Prostate gland (tissue), 2 donors: ENCODE results near the gene GRPR. TPM values are rescaled to one million over a fixed set of nuclear protein-coding genes. Genes with fewer than 3 reads are reported as not detected.

Source experiments
- DNase-seq: peaks from one replicate; pipeline ENCODE4 v3.0.0-alpha.2; 2019; ENCODE audit warnings: low spot score
- H3K27ac ChIP-seq, 2 donors: fragments of 200-600 bp; sonication (generic); 2 replicates each; pipeline ENCODE4 v1.5.1; 2017 to 2019
- H3K27me3 ChIP-seq: fragments of 200-600 bp; sonication (generic); replicated peaks from 2 replicates; pipeline ENCODE4 v1.5.1; 2019; ENCODE audit not compliant: insufficient read depth
- H3K36me3 ChIP-seq, 2 donors: fragments of 200-600 bp; sonication (generic); 1 replicate in 1 of 2; 2 replicates in 1 of 2; pipeline versions ENCODE4 v1.5.1 to v1.8.1; 2017 to 2019
- H3K4me1 ChIP-seq: fragments of 200-600 bp; sonication (generic); replicated peaks from 2 replicates; pipeline ENCODE4 v1.5.1; 2019
- H3K4me3 ChIP-seq, 2 donors: fragments of 200-600 bp; sonication (generic); 2 replicates each; pipeline ENCODE4 v1.5.1; 2017 to 2019
- H3K9me3 ChIP-seq: fragments of 200-600 bp; sonication (generic); 2 replicates; pipeline ENCODE4 v1.5.1; 2017
- CTCF ChIP-seq, 4 experiments: fragments of 200-600 bp in 2 of 4; fragments of 450-650 bp in 2 of 4; sonication (generic) in 2 of 4; IDR thresholded peaks; 1 replicate in 3 of 4; 2 replicates in 1 of 4; pipeline ENCODE4 v1.5.1; 2016 to 2019; ENCODE audit warnings: antibody characterized with exemption in 4 of 4, mild to moderate bottlenecking in 2 of 4, moderate library complexity in 2 of 4
- POLR2A ChIP-seq: fragments of 450-650 bp; IDR thresholded peaks from one replicate; pipeline ENCODE4 v1.6.1; 2016; ENCODE audit warnings: antibody characterized with exemption, mild to moderate bottlenecking
- POLR2AphosphoS5 ChIP-seq: sonication (generic); formaldehyde crosslinking; IDR thresholded peaks from one replicate; pipeline ENCODE4 v1.6.1; 2017; ENCODE audit warnings: antibody characterized with exemption
- WGBS: methylation state at CpG from one replicate; pipeline ENCODE4 v1.1.5; 2018; 5-methylcytosine and 5-hydroxymethylcytosine counted together
- intact Hi-C: fragments of 100-400 bp; cut with DNase I; formaldehyde crosslinking; loops from one replicate; pipeline ENCODE4 v1.14.2; 2022
- total RNA-seq, 2 donors: library from RNA; depleted of rRNA; stranded (reverse); fragments of >200 nt; gene quantifications; one replicate each; pipeline ENCODE4 v1.1.0, GENCODE V29; 2016

The GRPR gene
- total RNA-seq, 2 donors from 2014 or later, result 1.0 TPM; not detected in 1

- no peaks in the 10 kb centered on the region for H3K36me3 ChIP-seq
- WGBS, result 18% methylated on average over 4 of the region's 4 CpGs
- no peak overlapping the region for H3K4me3 ChIP-seq
- intact Hi-C loops, result no loop called here
- TF ChIP-seq CTCF (IDR thresholded peaks at IDR 0.05), result no peak
- no peak overlapping the region for H3K27ac ChIP-seq
- H3K4me1 ChIP-seq, result no peaks in the 10 kb centered on the region
- no peaks in the 10 kb centered on the region for H3K9me3 ChIP-seq
- DNase-seq, result no peak
- no peaks in the 10 kb centered on the region for H3K27me3 ChIP-seq
These were observed 17.1 kb downstream of the GRPR start for GRCh38 chrX:16140448-16140847.

DNA sequence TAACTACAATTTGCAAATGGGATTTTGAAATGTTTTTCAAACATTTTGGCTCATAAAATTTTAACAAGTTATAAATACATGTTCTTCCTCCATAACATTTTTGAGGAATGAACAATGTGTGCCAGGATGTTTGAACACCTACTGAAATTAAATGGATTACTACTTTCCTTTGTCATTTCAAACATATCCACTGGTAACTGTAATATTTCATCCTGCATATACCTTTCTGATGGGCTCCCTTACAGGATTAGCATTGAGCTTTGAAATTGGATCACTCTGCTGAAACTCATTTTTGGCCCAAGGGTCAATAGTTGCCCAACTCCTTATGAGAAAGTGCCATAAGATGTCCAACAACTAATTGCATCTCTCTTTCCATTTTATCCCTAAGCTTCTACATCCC is 17.6 kb downstream of the GRPR start:
- TF ChIP-seq POLR2A (no peak), POLR2AphosphoS5 (no peak), CTCF (IDR thresholded peaks at IDR 0.05) (no peak)
- intact Hi-C loops, result no loop called here
- Histone ChIP-seq H3K27me3 (no peaks in the 10 kb centered on the region), H3K36me3 (no peaks in the 10 kb centered on the region), H3K4me3 (no peak overlapping the region), H3K4me1 (no peaks in the 10 kb centered on the region), H3K9me3 (no peaks in the 10 kb centered on the region), H3K27ac (no peak overlapping the region)
- DNase-seq, result no peak

DNA sequence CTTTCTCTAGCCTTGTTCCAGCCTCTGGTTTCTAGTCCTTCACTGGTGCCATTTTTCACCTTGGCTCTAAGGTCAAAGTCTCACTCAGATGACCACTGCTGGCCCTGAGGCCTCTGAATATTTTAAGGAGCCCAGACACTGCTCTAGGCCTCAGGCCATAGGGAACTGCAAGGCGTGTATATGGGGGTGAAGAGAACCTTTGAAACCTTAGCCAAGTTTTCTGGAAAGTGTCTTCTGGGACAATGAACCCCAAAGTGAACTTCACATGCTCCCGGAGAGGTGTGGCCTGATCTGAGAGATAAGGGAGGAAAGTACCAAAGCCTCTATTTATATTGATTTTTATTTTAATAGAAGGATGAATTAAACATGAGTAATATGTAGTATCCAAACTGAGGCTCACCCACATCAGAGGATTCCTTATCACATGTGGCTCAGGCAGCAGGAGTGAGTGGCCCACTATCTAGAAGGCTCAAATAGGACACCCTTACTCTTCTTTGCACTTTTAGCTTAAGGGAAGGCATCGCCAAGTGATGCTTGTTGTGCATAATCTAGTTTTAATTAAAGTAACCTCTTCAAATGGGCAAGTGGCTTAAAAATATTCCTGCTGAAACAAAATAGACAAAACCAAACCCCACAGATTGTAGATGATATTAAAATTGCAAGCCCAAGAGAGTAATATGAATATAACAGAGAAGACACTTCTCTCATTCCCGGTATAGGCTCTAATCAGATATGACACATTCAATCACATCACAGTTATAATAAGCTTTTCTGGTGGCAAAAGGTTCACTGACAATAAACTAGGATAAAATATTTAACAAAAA is 18.3 kb downstream of the GRPR start:
- intact Hi-C loops, result no loop called here
- 80% methylated on average over 4 of the region's 4 CpGs for WGBS

DNA sequence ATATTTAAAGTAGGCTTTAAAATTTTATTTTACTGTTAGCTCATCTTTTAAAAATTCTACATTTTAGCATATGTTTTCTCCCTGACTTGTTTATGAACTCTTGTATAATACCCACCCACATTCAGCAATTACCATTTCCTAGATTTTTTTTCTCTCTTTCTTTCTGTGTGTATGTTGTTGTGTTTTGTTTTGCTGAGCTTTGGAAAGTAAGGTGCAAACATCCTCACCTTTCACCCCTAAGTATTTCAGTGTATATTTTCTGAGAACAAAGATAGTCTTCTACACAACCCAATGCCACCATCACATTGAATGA is 18.8 kb downstream of the GRPR start:
- intact Hi-C loops, result no loop called here
- no peak for TF ChIP-seq POLR2AphosphoS5
- TF ChIP-seq CTCF (IDR thresholded peaks at IDR 0.05), result no peak
- TF ChIP-seq POLR2A, result no peak
- H3K27ac ChIP-seq, result no peak overlapping the region

More for the DNA sequence above, 18.3 kb downstream of the GRPR start:
- Histone ChIP-seq H3K36me3 (no peaks in the 10 kb centered on the region), H3K4me1 (no peaks in the 10 kb centered on the region), H3K27ac (no peak overlapping the region), H3K9me3 (no peaks in the 10 kb centered on the region), H3K4me3 (no peak overlapping the region), H3K27me3 (no peaks in the 10 kb centered on the region)
- TF ChIP-seq POLR2AphosphoS5 (no peak), CTCF (IDR thresholded peaks at IDR 0.05) (no peak), POLR2A (no peak)
- no peak for DNase-seq

DNA sequence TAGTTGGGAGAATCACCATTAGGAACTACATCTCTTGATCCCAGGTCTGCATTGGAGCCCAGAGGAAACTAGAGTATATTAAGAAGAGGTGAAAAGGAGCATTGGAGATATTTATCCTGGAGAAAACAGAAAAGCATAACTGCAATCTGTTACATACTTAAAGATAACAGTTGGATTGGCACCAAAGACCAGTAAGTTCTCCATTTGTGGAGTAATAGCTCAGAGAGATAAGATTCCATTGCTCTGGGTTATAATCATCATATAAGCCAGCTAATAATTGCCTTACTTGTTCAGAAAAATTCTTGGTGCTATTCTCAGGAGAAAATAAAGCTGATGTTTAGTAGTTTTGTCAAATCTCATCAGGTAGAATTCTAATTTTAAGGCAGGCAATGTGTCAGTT is 20.6 kb downstream of the GRPR start:
- TF ChIP-seq POLR2A (no peak), CTCF (IDR thresholded peaks at IDR 0.05) (no peak), POLR2AphosphoS5 (no peak)
- intact Hi-C loops, result no loop called here
- no peaks in the 10 kb centered on the region for H3K4me1 ChIP-seq
- H3K27ac ChIP-seq, result no peak overlapping the region
- no peak for DNase-seq
- H3K9me3 ChIP-seq, result no peaks in the 10 kb centered on the region
- no peaks in the 10 kb centered on the region for H3K27me3 ChIP-seq
- H3K36me3 ChIP-seq, result no peaks in the 10 kb centered on the region
- H3K4me3 ChIP-seq, result no peak overlapping the region

More for the DNA sequence above, 18.8 kb downstream of the GRPR start:
- H3K27me3 ChIP-seq, result no peaks in the 10 kb centered on the region
- H3K4me3 ChIP-seq, result no peak overlapping the region
- H3K4me1 ChIP-seq, result no peaks in the 10 kb centered on the region
- no peaks in the 10 kb centered on the region for H3K9me3 ChIP-seq
- no peak for DNase-seq
- H3K36me3 ChIP-seq, result no peaks in the 10 kb centered on the region
